DMS114 treated with DMSO at 0.1 percent for 48 hours (cell line): Measurements from ENCODE around the gene CAPN12.

Experiments
- DNase-seq: peaks from one replicate; lab custom pipeline; 2025; ENCODE audit not compliant: unreplicated experiment; lab: John Stamatoyannopoulos, UW

CAPN12 gene

GRCh38 chr19:38710928-38711725 lies 33.1 kb downstream of the CAPN12 start:
- DNase-seq = no peak

- DNase-seq = no peak
Observed at GRCh38 chr19:38710416-38710702, 33.9 kb downstream of the CAPN12 start.

GRCh38 chr19:38709671-38710415 lies 34.4 kb downstream of the CAPN12 start:
- DNase-seq = no peak

- DNase-seq = no peak
Observed at GRCh38 chr19:38709119-38709518, 35.2 kb downstream of the CAPN12 start.

- no peak for DNase-seq
Observed at GRCh38 chr19:38708413-38709024, 35.8 kb downstream of the CAPN12 start.

GRCh38 chr19:38707512-38708114 lies 36.7 kb downstream of the CAPN12 start:
- DNase-seq = no peak

- no peak for DNase-seq
Observed at GRCh38 chr19:38706792-38707511, 37.3 kb downstream of the CAPN12 start.

GRCh38 chr19:38705197-38706019 lies 38.9 kb downstream of the CAPN12 start:
- DNase-seq = no peak

GRCh38 chr19:38704488-38705026 lies 39.7 kb downstream of the CAPN12 start:
- DNase-seq = no peak

- DNase-seq = no peak
Observed at GRCh38 chr19:38703509-38703908, 40.8 kb downstream of the CAPN12 start.

- DNase-seq = no peak
Observed at GRCh38 chr19:38702278-38702677, 42.0 kb downstream of the CAPN12 start.

GRCh38 chr19:38701455-38702063 lies 42.7 kb downstream of the CAPN12 start:
- DNase-seq = no peak

GRCh38 chr19:38700902-38701454 lies 43.3 kb downstream of the CAPN12 start:
- DNase-seq = no peak

- no peak for DNase-seq
Observed at GRCh38 chr19:38700350-38700901, 43.8 kb downstream of the CAPN12 start.

- DNase-seq = no peak
Observed at GRCh38 chr19:38699647-38700349, 44.5 kb downstream of the CAPN12 start.

- no peak for DNase-seq
Observed at GRCh38 chr19:38699027-38699346, 45.3 kb downstream of the CAPN12 start.

- DNase-seq = no peak
Observed at GRCh38 chr19:38698225-38699026, 45.8 kb downstream of the CAPN12 start.

- DNase-seq = no peak
Observed at GRCh38 chr19:38697641-38698071, 46.6 kb downstream of the CAPN12 start.
